Naive thymus-derived CD8-positive, alpha-beta T cell (primary cell): Measurements from ENCODE around the gene MPPED1. TPM values are rescaled to one million over a fixed set of nuclear protein-coding genes. Genes with fewer than 3 reads are reported as not detected.

Experiments
- ATAC-seq, 2 donors: fragments of 150-1000 bp; cut with Tn5 transposase in 1 of 2; sonication (Bioruptor Pico), chemical (Tn5 transposase) in 1 of 2; 1 replicate in 1 of 2; 2 replicates in 1 of 2; pipeline ENCODE4 v1.10.0; 2021; ENCODE audit warnings: mild to moderate bottlenecking in 2 of 2, moderate library complexity in 2 of 2
- POLR2A ChIA-PET: fragments of 350-600 bp; sonication (Branson Sonifier 250); formaldehyde crosslinking; loops from one replicate; lab custom pipeline; 2021; ENCODE audit warnings: antibody characterized with exemption; lab: Charles Lee
- DNase-seq, 10 donors: peaks; one replicate each; pipeline versions ENCODE4 v3.0.0 to v3.0.0-alpha.2; 2020 to 2022
- H3K27ac Mint-ChIP-seq, 10 donors: one replicate each; pipeline ENCODE4 v1.8.0; 2020 to 2022; ENCODE audit warnings: mild to moderate bottlenecking in 10 of 10, mixed read lengths in 10 of 10, moderate library complexity in 4 of 10, inconsistent platforms in 1 of 10
- H3K27me3 Mint-ChIP-seq, 5 donors: one replicate each; pipeline ENCODE4 v1.8.0; 2021 to 2022; ENCODE audit warnings: mixed read lengths in 5 of 5
- H3K36me3 Mint-ChIP-seq, 3 donors: one replicate each; pipeline ENCODE4 v1.8.0; 2020 to 2022; ENCODE audit warnings: mixed read lengths in 3 of 3, mild to moderate bottlenecking in 2 of 3, inconsistent platforms in 1 of 3
- H3K4me1 Mint-ChIP-seq, 4 donors: one replicate each; pipeline ENCODE4 v1.8.0; 2021 to 2022; ENCODE audit warnings: mixed read lengths in 4 of 4
- H3K4me3 Mint-ChIP-seq, 10 donors: one replicate each; pipeline ENCODE4 v1.8.0; 2020 to 2022; ENCODE audit warnings: mild to moderate bottlenecking in 10 of 10, mixed read lengths in 10 of 10, moderate library complexity in 6 of 10, inconsistent platforms in 1 of 10
- H3K9me3 Mint-ChIP-seq, 9 donors: one replicate each; pipeline ENCODE4 v1.8.0; 2020 to 2022; ENCODE audit warnings: mixed read lengths in 9 of 9, mild to moderate bottlenecking in 3 of 9, inconsistent platforms in 1 of 9, moderate library complexity in 1 of 9
- polyA plus RNA-seq, 3 donors: library from polyadenylated mRNA; unstranded; fragments of 300-500 nt; fragmentation: Illumina TruSeq; gene quantifications; one replicate each; pipeline ENCODE4 v1.2.3, GENCODE V29; 2021
- total RNA-seq, 8 experiments: library from RNA in 2 of 8; stranded (reverse) in 2 of 8; gene quantifications; one replicate each; pipeline ENCODE4 v1.2.3 and lab custom pipeline; 2021 to 2026

Gene MPPED1
- not detected for total RNA-seq
- polyA plus RNA-seq: under 1 TPM in 1 of 3 donors, not detected in 2; 0.03 TPM
- 0 to 0.07 (median 0.03) reads per million in 6 experiments for total RNA-seq (lab: John Stamatoyannopoulos, UW)

- Mint-ChIP-seq H3K4me3 (peak within 1 kb of the TSS in 3 of 10 donors; percentile 38 to 44 (median 42)), H3K4me1 (peaks cover 0 to 5% (median 1%) of the 10 kb centered on the region in 4 donors), H3K9me3 (no peaks in the 10 kb centered on the region), H3K27me3 (peaks cover 31 to 57% (median 47%) of the 10 kb centered on the region in 5 donors), H3K36me3 (peaks cover 0 to 4% (median 0%) of the 10 kb centered on the region in 3 donors), H3K27ac (no peak within 1 kb of the TSS)
- ATAC-seq (no peak), DNase-seq (no peak)
- POLR2A ChIA-PET: no interaction called here
Measured at GRCh38 chr22:43411869-43412807, at the start of gene MPPED1. Gene MPPED1 (plus strand): TSS chr22:43412014. CDS start chr22:43424986, 12,972 bp downstream.

- Mint-ChIP-seq H3K27me3 (peaks cover 5 to 9% (median 7%) of the 10 kb centered on the region in 5 donors), H3K36me3 (no peaks in the 10 kb centered on the region), H3K9me3 (no peaks in the 10 kb centered on the region), H3K4me3 (no peak overlapping the region), H3K4me1 (no peaks in the 10 kb centered on the region), H3K27ac (no peak overlapping the region)
- POLR2A ChIA-PET: no interaction called here
- no peak for DNase-seq
- no peak for ATAC-seq
Measured at GRCh38 chr22:43363315-43364168, 48.3 kb upstream of the MPPED1 start.

DNA sequence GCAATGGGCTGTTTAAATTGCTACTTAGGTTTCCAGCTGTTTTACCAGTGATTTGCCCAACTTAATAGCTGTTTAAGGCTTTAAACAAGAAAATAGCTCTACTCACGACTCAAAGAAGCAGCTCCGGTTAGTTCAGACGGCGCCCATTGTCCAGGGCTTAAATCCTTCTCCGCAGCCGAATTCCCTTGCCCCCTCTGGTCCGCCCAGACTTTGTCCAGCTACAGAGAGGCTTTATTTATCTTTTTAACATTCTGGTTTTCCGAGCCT is 47.7 kb upstream of the MPPED1 start:
- Mint-ChIP-seq H3K27ac (no peak overlapping the region), H3K27me3 (peaks cover 6 to 14% (median 9%) of the 10 kb centered on the region in 5 donors), H3K4me1 (no peaks in the 10 kb centered on the region), H3K36me3 (no peaks in the 10 kb centered on the region), H3K9me3 (no peaks in the 10 kb centered on the region), H3K4me3 (no peak overlapping the region)
- POLR2A ChIA-PET: no interaction called here
- ATAC-seq (no peak), DNase-seq (no peak)

GRCh38 chr22:43365715-43366440 is 45.9 kb upstream of the MPPED1 start:
- ATAC-seq: no peak
- peaks cover 10 to 32% (median 22%) of the 10 kb centered on the region in 5 donors for H3K27me3 Mint-ChIP-seq
- no peak overlapping the region for H3K4me3 Mint-ChIP-seq
- POLR2A ChIA-PET: no interaction called here
- H3K9me3 Mint-ChIP-seq: no peaks in the 10 kb centered on the region
- no peaks in the 10 kb centered on the region for H3K4me1 Mint-ChIP-seq
- peaks cover 0 to under 1% (median 0%) of the 10 kb centered on the region in 3 donors for H3K36me3 Mint-ChIP-seq
- H3K27ac Mint-ChIP-seq: no peak overlapping the region
- no peak for DNase-seq

GRCh38 chr22:43370036-43370435 is 41.8 kb upstream of the MPPED1 start:
- Mint-ChIP-seq H3K27me3 (peaks cover 26 to 58% (median 40%) of the 10 kb centered on the region in 5 donors), H3K9me3 (peaks cover 0 to 14% (median 10%) of the 10 kb centered on the region in 9 donors), H3K4me3 (no peak overlapping the region), H3K4me1 (peaks cover 0 to 2% (median 0%) of the 10 kb centered on the region in 4 donors), H3K27ac (no peak overlapping the region), H3K36me3 (peaks cover 2 to 7% (median 6%) of the 10 kb centered on the region in 3 donors)
- POLR2A ChIA-PET: no interaction called here
- ATAC-seq: no peak
- DNase-seq: no peak

- H3K36me3 Mint-ChIP-seq: peaks cover 0 to 7% (median 6%) of the 10 kb centered on the region in 3 donors
- peaks cover 6 to 24% (median 19%) of the 10 kb centered on the region in 4 donors for H3K4me1 Mint-ChIP-seq
- no peak overlapping the region for H3K4me3 Mint-ChIP-seq
- DNase-seq: no peak
- H3K27me3 Mint-ChIP-seq: peaks cover 32 to 79% (median 50%) of the 10 kb centered on the region in 5 donors
- no peak overlapping the region for H3K27ac Mint-ChIP-seq
- POLR2A ChIA-PET: no interaction called here
- ATAC-seq: no peak
- peaks cover 0 to 19% (median 10%) of the 10 kb centered on the region in 9 donors for H3K9me3 Mint-ChIP-seq
Measured at GRCh38 chr22:43375951-43376455, 35.8 kb upstream of the MPPED1 start.

DNA sequence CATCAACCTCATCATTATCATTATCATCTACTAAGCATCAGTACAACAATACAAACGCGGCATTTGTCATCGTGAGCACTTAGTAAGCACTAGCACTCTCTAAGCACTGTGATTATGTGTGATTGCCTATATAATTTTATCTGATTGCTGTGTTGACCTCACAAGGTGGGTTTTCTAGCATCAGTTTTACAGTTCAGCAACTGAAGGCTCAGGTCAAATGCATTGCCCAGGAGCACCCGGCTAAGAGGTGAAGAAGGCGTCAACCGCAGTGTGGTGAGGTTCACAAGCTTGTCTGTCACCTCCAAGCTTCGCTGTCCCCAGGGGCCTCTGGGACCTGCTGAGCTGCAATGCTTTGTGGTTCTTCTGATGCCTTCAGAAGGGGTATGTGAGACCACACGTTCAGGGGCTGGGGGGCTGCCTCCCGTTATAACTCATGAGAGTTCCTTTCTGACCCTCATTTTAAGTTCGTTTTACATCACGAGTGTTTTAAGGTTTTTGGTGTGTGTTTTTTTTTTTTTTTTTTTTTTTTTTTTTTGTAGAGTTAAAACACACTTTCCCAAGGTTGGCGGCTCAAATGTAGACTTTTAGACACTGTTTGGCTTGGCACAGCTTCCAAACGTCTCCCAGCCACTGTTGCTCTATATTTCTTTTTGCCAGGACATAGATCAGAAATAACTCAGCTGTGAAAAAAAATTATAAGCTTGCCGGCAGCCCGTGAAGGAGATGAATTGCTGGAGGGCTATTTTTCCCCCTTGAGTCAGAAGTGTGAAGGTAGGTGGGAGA is 34.9 kb upstream of the MPPED1 start:
- H3K4me1 Mint-ChIP-seq: peaks cover 4 to 31% (median 22%) of the 10 kb centered on the region in 4 donors
- peaks cover 0 to 19% (median 10%) of the 10 kb centered on the region in 9 donors for H3K9me3 Mint-ChIP-seq
- ATAC-seq: peak; percentile 67 to 72
- POLR2A ChIA-PET: no interaction called here
- peak overlapping the region in 2 of 10 donors; percentile 3 to 6 for H3K27ac Mint-ChIP-seq
- H3K4me3 Mint-ChIP-seq: peak overlapping the region in 2 of 10 donors; percentile 7 to 36
- peaks cover 0 to 7% (median 6%) of the 10 kb centered on the region in 3 donors for H3K36me3 Mint-ChIP-seq
- H3K27me3 Mint-ChIP-seq: peaks cover 24 to 69% (median 42%) of the 10 kb centered on the region in 5 donors
- peak in 5 of 10 donors; percentile 8 to 37 (median 14) for DNase-seq

- POLR2A ChIA-PET: no interaction called here
- H3K36me3 Mint-ChIP-seq: peaks cover 0 to 7% (median 6%) of the 10 kb centered on the region in 3 donors
- peaks cover 4 to 33% (median 22%) of the 10 kb centered on the region in 4 donors for H3K4me1 Mint-ChIP-seq
- H3K27me3 Mint-ChIP-seq: peaks cover 24 to 66% (median 40%) of the 10 kb centered on the region in 5 donors
- DNase-seq (no peak), ATAC-seq (no peak)
- H3K9me3 Mint-ChIP-seq: peaks cover 0 to 19% (median 10%) of the 10 kb centered on the region in 9 donors
- no peak overlapping the region for H3K4me3 Mint-ChIP-seq
- H3K27ac Mint-ChIP-seq: no peak overlapping the region
Measured at GRCh38 chr22:43377548-43377895, 34.3 kb upstream of the MPPED1 start.

DNA sequence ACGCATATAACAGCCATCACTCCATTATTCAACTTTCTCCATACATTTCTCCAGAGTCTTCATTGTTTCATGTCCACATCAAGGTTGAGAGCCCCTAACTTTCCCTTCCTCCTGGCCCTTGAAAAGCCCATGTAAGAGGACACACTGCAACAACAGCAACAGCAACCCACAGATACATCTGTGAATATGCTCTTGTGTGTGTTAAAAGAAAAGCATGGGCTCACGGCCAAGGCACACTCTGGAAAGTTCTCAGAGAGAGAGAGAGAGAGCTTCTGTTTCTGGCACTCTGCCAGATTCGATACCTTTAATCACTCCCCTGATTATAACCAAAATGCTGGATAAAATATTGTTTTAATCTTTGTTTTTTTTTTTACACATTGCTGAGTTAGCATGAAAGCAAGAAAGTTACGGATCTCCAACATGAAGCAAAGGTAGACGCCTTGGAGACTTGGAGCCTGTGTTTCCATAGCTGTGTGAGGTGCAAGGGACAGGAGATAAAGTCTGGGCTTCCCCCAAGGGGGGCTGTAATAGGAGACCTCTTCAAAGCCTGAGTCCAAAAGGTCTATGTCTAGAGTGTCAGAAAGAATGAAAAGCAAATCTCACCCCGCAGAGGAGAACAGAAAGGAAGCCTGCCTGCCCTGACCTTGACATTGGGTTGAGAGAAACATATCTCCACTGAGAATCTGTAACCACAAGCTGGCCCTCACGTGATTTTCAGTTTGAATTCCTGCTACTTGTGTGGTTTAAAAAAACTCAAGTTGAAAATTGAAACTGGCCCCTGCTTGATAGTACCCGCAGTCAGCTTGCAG is 33.7 kb upstream of the MPPED1 start:
- POLR2A ChIA-PET: no interaction called here
- DNase-seq: no peak
- H3K27me3 Mint-ChIP-seq: peaks cover 24 to 66% (median 39%) of the 10 kb centered on the region in 5 donors
- peaks cover 4 to 33% (median 22%) of the 10 kb centered on the region in 4 donors for H3K4me1 Mint-ChIP-seq
- ATAC-seq: no peak
- peaks cover 0 to 18% (median 10%) of the 10 kb centered on the region in 9 donors for H3K9me3 Mint-ChIP-seq
- peak overlapping the region in 1 of 10 donors; percentile 2 for H3K4me3 Mint-ChIP-seq
- peaks cover 0 to 7% (median 6%) of the 10 kb centered on the region in 3 donors for H3K36me3 Mint-ChIP-seq
- H3K27ac Mint-ChIP-seq: peak overlapping the region in 2 of 10 donors; percentile 26 to 47

DNA sequence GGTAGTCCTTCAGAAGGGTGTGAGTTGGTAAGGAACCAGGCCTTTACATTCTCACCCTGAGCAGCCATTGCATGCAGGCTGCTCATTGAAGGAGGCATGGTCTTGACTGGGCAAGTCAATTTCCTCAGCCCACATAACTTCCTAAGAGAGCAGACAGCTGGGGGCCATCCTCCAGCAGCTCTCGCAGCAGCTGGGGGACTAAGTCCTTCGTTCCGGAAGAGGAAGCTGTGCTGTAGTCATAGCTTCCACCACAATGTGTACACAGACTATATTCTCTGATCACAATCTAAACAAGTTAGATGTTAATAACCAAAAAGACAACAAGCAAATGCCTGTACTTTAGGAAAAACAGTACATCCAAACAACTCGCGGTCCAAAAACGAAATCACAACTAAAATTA is 30.1 kb upstream of the MPPED1 start:
- H3K4me3 Mint-ChIP-seq: no peak overlapping the region
- H3K4me1 Mint-ChIP-seq: peaks cover 6 to 37% (median 21%) of the 10 kb centered on the region in 4 donors
- H3K27me3 Mint-ChIP-seq: peaks cover 9 to 46% (median 26%) of the 10 kb centered on the region in 5 donors
- POLR2A ChIA-PET: no interaction called here
- DNase-seq (no peak), ATAC-seq (peak in 1 of 2 donors; percentile 45)
- no peaks in the 10 kb centered on the region for H3K36me3 Mint-ChIP-seq
- peak overlapping the region in 2 of 10 donors; percentile 20 to 56 for H3K27ac Mint-ChIP-seq
- peaks cover 0 to under 1% (median 0%) of the 10 kb centered on the region in 9 donors for H3K9me3 Mint-ChIP-seq
